MCF 10A (cell line): ENCODE results near the gene ARID3C. TPM values are rescaled to one million over a fixed set of nuclear protein-coding genes. Genes with fewer than 3 reads are reported as not detected.

Experiments used
- BruUV-seq: library from RNA; stranded (reverse); fragments of 400-500 nt; replicated peaks from 2 replicates; lab custom pipeline; 2021; lab: Mats Ljungman, UMichigan
- CTCF ChIA-PET: fragments of 300-600 bp; sonication (Branson Sonifier 250); formaldehyde crosslinking; extraction: SDS; loops from one replicate; lab custom pipeline; 2021; ENCODE audit warnings: antibody characterized with exemption, inconsistent platforms; lab: Yijun Ruan, JAX
- POLR2A ChIA-PET: fragments of 300-600, 350-650 bp; sonication (Branson Sonifier 250); formaldehyde crosslinking; extraction: SDS; loops from one replicate; lab custom pipeline; 2020; ENCODE audit warnings: antibody characterized with exemption, inconsistent platforms; lab: Yijun Ruan, JAX
- DNase-seq: peaks from one replicate; pipeline ENCODE4 v3.0.0-alpha.2; 2018; ENCODE audit not compliant: unreplicated experiment
- H3K27ac Mint-ChIP-seq: one replicate; pipeline ENCODE4 v1.8.0; 2022; ENCODE audit warnings: mild to moderate bottlenecking, low read depth, mixed read lengths; ENCODE audit not compliant: unreplicated experiment
- H3K27me3 Mint-ChIP-seq: one replicate; pipeline ENCODE4 v1.8.0; 2022; ENCODE audit warnings: mixed read lengths; ENCODE audit not compliant: insufficient read depth, unreplicated experiment
- H3K36me3 Mint-ChIP-seq: one replicate; pipeline ENCODE4 v1.8.0; 2022; ENCODE audit warnings: mild to moderate bottlenecking, moderate library complexity, mixed read lengths; ENCODE audit not compliant: insufficient read depth, unreplicated experiment
- H3K4me1 Mint-ChIP-seq: one replicate; pipeline ENCODE4 v1.8.0; 2022; ENCODE audit warnings: mixed read lengths; ENCODE audit not compliant: insufficient read depth, unreplicated experiment
- H3K4me3 Mint-ChIP-seq: one replicate; pipeline ENCODE4 v1.8.0; 2022; ENCODE audit warnings: mild to moderate bottlenecking, moderate library complexity, mixed read lengths; ENCODE audit not compliant: unreplicated experiment
- H3K9me3 Mint-ChIP-seq: one replicate; pipeline ENCODE4 v1.8.0; 2022; ENCODE audit warnings: mixed read lengths; ENCODE audit not compliant: unreplicated experiment
- CTCF ChIP-seq: fragments of 200-600 bp; IDR thresholded peaks from one replicate; pipeline ENCODE4 v1.8.0; 2022; ENCODE audit warnings: antibody characterized with exemption, mild to moderate bottlenecking; ENCODE audit not compliant: unreplicated experiment
- intact Hi-C: fragments of 100-400 bp; cut with micrococcal nuclease; formaldehyde crosslinking; loops from 2 replicates; pipeline ENCODE4 v1.14.1; 2022
- total RNA-seq: library from RNA; stranded (reverse); gene quantifications from 2 replicates; pipeline ENCODE4 v1.2.3, GENCODE V29; 2022

Gene ARID3C
- total RNA-seq, 1 experiment from 2014 or later = not detected

DNA sequence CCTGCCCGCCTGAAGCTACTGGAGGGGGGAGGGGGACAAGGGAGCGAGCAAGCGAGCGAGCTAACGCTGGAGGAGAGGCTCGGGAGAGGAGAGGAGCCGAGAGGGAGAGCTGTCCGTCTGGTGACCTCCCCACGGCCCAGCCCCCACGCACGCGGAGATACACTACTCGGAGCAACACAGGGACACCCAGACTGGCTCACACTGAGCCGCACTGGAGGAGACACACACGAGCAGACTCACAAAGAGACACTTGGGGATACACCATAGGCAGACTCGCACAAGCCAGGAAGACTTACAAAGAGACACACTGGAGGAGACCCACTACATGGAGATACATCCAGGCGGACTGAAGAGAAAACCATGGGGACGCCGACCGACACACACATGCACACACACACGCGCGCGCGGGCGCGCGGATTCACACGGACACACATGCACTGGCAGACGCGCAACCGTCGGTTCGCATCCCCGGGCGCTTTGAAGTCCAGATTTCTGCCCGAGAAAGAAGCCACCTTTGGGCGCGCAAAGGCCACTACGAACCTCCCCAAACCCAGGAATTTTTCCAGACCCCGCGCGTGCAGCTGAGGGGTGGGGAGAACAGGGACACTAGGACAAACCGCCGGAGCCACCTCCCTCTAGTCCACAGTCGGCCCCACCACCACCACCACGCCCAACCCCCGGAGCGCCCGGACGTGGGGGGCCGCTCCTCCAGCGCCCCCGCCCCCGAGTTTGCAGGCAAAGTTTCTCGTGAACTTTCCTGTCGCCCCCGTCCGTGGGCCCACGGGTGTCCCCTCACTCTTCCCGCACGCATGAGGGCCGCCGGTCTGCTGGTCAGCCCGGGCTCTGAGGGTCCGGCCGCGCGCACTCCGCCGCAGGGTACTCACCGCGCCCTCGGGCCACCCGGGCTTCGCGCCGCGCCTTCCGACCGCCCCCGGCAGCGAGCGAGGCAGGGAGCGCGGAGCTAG is 39.9 kb downstream of the ARID3C start:
- intact Hi-C loops = no loop called here
- no peaks in the 10 kb centered on the region for H3K36me3 Mint-ChIP-seq
- no peak for DNase-seq
- ChIA-PET CTCF (interaction anchor here (0.7 to 1.0 kb wide), 3 partner anchors 9 to 108 kb away, joined by 3 to 5 read pairs (median 3); partner anchors contain the start of gene ENHO), POLR2A (no interaction called here)
- H3K4me1 Mint-ChIP-seq = peaks cover 20% of the 10 kb centered on the region
- no peak overlapping the region for H3K4me3 Mint-ChIP-seq
- no peak for TF ChIP-seq CTCF
- peaks cover 83% of the 10 kb centered on the region for H3K27me3 Mint-ChIP-seq
- no TSS peak for BruUV-seq
- no peaks in the 10 kb centered on the region for H3K9me3 Mint-ChIP-seq
- H3K27ac Mint-ChIP-seq = no peak overlapping the region

GRCh38 chr9:34587271-34587670 is 41.6 kb downstream of the ARID3C start:
- Mint-ChIP-seq H3K27me3 (peaks cover 70% of the 10 kb centered on the region), H3K36me3 (no peaks in the 10 kb centered on the region), H3K4me1 (peaks cover 6% of the 10 kb centered on the region), H3K4me3 (no peak overlapping the region), H3K27ac (no peak overlapping the region), H3K9me3 (no peaks in the 10 kb centered on the region)
- TF ChIP-seq CTCF = no peak
- ChIA-PET POLR2A (interaction anchor here (1.2 kb wide), 1 partner anchor 13 kb away, joined by 3 read pairs; no protein-coding TSS in a partner anchor), CTCF (interaction anchor here (0.6 to 1.4 kb wide), 7 partner anchors 16 to 299 kb away, joined by 3 to 4 read pairs (median 4); no protein-coding TSS in a partner anchor)
- intact Hi-C loops = no loop called here
- BruUV-seq = no TSS peak
- DNase-seq = no peak

- H3K4me1 Mint-ChIP-seq = peaks cover 6% of the 10 kb centered on the region
- H3K36me3 Mint-ChIP-seq = no peaks in the 10 kb centered on the region
- no peaks in the 10 kb centered on the region for H3K9me3 Mint-ChIP-seq
- no TSS peak for BruUV-seq
- peaks cover 69% of the 10 kb centered on the region for H3K27me3 Mint-ChIP-seq
- H3K4me3 Mint-ChIP-seq = no peak overlapping the region
- intact Hi-C loops = no loop called here
- ChIA-PET CTCF (interaction anchor here (0.9 to 1.3 kb wide), 3 partner anchors 40 to 182 kb away, joined by 3 to 4 read pairs (median 3); no protein-coding TSS in a partner anchor), POLR2A (no interaction called here)
- TF ChIP-seq CTCF = no peak
- no peak overlapping the region for H3K27ac Mint-ChIP-seq
- no peak for DNase-seq
These were observed 42.8 kb downstream of the ARID3C start for GRCh38 chr9:34585946-34586669.

- intact Hi-C loops = no loop called here
- ChIA-PET POLR2A (no interaction called here), CTCF (interaction anchor here (0.6 to 1.4 kb wide), 6 partner anchors 19 to 181 kb away, joined by 3 to 4 read pairs (median 4); no protein-coding TSS in a partner anchor)
- H3K4me1 Mint-ChIP-seq = peaks cover 6% of the 10 kb centered on the region
- H3K4me3 Mint-ChIP-seq = no peak overlapping the region
- H3K9me3 Mint-ChIP-seq = no peaks in the 10 kb centered on the region
- H3K27me3 Mint-ChIP-seq = peaks cover 66% of the 10 kb centered on the region
- H3K27ac Mint-ChIP-seq = no peak overlapping the region
- no peak for DNase-seq
- no TSS peak for BruUV-seq
- TF ChIP-seq CTCF = no peak
- H3K36me3 Mint-ChIP-seq = no peaks in the 10 kb centered on the region
These were observed 43.9 kb downstream of the ARID3C start for GRCh38 chr9:34584970-34585369.
